ENCODE results near the gene IPO4.

The IPO4 gene

DNA sequence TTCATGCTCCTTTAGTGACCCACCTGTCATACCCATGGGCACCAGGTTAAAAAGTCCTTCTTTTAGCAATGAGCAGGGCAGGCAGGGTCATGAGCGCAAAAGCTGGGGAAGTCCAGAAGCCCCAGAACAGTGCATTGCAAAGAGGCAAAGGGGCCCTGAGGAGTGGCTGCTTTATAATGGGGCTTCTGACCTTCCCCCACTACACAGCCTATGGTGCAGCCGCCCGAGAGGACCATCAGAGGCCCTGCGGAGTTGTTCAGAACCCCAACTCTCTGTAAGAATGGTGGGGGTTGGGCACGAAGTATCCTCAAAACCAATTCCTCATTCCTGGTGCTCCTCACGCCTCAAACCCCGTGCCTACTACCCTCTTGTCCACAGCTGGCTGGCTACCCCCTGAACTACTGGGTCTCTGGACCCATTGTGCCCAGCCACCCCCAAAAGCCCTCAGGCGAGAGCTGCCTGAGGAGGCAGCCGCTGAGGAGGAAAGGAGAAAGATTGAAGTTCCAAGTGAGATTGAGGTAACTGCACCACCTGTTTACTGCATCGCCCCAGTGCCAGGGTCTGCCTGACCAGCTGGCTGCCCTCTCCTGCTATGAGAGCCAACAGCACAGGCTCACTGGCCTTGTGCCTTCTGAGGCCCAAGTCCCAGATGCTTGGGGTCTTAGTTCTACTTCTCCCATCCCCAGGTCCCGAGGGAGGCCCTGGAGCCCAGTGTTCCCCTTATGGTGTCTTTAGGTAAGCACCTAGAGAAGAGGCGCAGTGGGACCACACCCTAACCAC lies 10.0 kb downstream of the IPO4 start:
- in situ Hi-C loops (cut with MboI; ENCODE audit: low sequenced_read_pairs): no loop called here

DNA sequence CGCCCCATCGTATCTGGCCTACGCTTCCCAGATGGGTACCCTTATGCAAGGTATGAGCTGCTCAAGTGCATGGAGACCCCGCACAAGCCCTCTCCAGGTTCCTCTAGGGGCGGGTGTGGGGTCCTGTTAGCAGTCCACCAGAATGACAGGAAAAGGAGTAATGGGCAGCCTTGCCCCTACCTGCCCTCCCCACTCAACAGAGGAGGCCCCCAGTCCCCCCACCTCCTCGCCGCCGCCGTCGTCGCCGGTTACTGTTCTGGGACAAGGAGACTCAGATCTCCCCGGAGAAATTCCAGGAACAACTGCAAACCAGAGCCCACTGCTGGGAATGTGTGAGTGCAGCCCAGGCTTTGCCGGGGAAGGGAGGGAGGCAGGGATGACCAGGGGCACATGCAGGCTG lies 10.7 kb downstream of the IPO4 start:
- in situ Hi-C loops (cut with MboI; ENCODE audit: low sequenced_read_pairs): no loop called here

DNA sequence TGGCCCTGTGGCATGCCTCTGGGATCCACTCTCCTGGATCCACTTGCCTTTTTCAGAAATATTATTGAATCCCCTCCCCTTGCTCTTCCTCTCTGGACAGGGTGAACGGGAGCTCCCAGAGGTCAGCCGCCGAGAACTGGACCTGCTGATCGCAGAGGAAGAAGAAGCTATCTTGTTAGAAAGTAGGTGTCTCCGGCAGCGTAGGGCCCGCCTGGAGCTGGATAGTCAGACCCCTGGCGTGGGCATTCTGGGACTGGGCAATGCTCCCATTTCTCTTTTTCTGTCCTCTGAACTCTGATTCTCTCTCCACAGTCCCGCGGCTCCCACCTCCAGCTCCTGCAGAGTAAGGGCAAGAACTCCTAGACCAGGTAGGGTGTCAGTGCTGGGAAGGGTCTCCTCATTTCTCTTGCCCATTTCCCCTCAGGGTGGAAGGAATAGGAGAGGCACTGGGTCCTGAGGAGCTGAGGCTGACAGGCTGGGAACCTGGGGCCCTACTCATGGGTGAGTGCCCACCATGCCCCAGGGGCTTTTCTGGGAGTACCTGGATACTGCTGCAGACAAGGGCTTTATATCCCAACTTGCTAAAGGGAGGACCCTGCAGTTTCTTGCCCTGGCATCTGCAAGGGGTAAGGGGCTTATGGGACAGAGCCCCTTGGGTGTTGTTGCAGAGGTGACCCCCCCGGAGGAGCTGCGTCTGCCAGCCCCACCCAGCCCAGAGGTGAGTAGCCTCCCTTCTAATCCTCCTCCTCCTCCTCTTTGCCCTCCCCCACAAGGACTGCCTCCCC lies 11.4 kb downstream of the IPO4 start:
- in situ Hi-C loops (cut with MboI; ENCODE audit: low sequenced_read_pairs): no loop called here

DNA sequence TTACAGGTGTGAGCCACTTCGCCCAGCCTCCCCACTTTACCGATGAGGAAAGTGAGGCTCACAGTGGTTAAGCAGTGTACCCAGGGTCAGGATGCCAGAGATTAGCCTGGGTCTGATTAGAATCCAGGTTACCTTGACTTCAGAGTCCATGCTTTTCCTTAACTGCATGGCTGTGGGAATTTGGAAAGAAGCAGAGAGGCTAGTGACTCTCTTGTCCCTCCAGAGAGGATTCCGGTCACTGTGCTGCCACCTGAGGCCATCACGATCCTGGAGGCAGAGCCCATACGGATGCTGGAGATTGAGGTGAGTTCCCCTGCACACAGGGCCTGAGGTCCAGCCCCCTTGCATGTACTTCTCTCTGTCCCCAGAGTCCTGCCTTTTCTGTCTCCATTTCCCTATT lies 12.0 kb downstream of the IPO4 start:
- in situ Hi-C loops (cut with MboI; ENCODE audit: low sequenced_read_pairs): no loop called here

DNA sequence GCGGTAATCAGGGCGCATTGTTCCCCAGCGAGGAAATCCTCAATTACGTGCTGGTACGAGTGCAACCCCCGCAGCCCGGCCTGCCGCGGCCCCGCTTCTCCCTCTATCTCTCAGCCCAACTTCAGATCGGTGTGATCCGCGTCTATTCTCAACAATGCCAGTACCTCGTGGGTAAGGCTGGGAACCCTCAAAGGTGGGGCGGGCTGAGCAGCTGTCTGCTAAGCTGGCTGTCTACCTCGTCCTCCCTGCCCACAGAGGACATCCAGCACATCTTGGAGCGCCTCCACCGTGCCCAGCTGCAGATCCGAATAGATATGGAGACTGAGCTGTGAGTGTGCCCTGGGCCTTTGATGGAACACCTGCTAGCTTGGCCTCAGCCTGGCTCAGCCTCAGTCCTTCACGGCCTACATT lies 15.7 kb downstream of the IPO4 start:
- in situ Hi-C loops (cut with MboI; ENCODE audit: low sequenced_read_pairs): no loop called here

DNA sequence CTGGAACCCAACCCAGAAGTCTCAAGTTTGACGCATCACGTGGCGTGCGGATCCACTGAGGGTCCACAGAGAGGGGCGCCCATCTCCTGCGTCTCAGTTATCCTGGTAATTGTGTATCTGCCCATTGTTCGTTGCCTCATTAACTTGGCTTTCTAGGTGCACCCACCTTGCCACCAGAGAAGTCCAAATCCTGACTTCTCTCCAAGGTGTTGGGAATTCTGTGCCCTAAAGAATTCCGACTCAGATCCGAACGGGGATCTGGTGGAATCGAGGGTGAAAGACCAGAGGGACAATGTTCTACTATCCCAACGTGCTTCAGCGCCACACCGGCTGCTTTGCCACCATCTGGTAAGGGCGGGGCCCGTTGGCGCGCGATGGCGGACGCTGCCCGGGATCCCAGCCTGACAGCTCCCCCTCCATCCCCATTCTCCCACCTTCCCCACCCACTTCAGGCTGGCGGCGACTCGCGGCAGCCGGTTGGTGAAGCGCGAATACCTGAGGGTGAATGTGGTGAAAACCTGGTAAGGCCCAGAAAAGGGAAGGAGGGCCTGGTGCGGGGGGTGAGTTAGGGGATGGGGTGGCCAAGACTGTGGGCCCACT lies 16.3 kb downstream of the IPO4 start:
- in situ Hi-C loops (cut with MboI; ENCODE audit: low sequenced_read_pairs): no loop called here

DNA sequence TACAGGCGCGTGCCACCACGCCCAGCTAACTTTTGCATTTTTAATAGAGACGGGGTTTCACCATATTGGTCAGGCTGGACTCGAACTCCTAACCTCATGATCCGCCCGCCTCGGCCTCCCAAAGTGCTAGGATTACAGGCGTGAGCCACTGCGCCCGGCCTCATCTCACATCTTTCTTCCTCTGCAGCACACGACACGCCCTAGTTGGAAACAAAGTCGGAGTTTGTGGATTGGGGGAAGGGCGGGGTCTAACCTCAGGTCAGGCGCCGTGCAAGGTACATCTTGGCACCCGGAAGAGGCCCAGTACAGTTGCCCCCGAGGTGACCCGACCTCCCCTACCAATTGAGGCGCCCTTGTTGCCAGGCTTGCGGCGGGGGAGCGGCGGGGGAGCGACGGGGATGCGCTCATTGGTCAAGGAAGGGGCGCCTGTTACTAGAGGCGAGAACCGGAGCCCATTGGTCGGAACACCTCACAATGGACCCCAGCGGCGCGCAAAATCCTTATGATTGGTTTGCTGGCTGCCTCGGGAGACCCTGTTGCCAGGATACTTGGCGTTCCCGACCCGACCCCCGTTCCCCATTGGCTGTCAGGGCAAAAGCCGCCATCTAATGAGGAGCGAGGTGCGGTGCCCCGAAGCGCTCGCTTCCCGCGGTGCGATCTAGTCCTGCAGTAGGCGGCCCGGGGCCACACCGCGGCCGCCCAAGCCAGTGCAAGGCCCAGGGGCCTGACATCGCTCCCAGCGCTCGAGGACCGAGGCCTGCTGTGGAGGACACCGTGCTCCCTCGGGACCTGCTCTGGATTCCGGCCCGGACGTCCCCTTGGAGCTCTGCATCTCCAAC lies 17.0 kb downstream of the IPO4 start, which contains the start of gene REC8:
TSS of gene REC8 (plus strand) at position 659 of the 839 bp plus-strand sequence. CDS start 473 bp downstream, outside the sequence.
- in situ Hi-C loops (cut with MboI; ENCODE audit: low sequenced_read_pairs): no loop called here

DNA sequence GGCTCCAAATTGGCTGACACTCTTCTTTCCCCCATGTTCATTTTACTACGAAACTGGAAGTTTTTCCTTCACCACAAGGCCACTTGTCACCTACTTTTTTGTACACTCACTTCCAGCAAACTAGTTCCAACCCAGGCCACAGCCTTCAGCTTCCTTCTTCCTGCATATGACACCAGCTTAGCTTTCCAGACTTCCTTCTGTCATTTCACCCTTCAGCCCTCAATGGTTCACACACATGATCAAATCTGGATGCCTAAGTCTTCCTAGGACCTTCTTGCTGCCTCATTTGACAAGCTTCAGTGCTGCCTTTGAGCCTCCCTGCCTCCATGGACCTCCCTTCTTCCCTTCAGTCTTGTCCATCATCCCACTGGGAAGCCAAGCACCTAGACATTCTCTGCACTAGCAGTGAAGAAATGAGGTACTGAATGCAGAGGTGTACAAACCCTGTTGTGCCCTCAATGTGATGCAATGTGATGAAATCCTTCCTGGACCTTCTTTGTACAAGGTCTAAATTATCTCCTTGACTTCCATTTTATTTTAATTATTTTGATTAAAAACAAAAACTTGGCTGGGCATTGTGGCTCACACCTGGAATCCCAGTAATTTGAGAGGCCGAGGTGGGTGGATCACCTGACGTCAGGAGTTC lies 21.0 kb downstream of the IPO4 start:
- in situ Hi-C loops (cut with MboI; ENCODE audit: low sequenced_read_pairs): no loop called here

DNA sequence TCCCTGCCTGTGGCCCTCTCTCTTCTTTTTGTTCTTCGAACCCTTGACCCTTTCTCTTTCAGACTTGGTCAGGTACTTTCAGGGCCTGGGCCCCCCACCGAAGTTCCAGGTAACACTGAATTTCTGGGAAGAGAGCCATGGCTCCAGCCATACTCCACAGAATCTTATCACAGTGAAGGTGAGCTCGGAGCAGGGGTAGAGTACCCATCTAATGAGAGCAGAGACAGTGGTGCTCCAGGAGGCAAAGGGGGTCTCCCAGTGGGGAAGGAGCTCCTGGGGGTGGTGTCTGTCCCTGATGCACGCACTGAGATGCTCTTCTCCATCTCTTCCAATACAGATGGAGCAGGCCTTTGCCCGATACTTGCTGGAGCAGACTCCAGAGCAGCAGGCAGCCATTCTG lies 22.8 kb downstream of the IPO4 start:
- in situ Hi-C loops (cut with MboI; ENCODE audit: low sequenced_read_pairs): no loop called here

DNA sequence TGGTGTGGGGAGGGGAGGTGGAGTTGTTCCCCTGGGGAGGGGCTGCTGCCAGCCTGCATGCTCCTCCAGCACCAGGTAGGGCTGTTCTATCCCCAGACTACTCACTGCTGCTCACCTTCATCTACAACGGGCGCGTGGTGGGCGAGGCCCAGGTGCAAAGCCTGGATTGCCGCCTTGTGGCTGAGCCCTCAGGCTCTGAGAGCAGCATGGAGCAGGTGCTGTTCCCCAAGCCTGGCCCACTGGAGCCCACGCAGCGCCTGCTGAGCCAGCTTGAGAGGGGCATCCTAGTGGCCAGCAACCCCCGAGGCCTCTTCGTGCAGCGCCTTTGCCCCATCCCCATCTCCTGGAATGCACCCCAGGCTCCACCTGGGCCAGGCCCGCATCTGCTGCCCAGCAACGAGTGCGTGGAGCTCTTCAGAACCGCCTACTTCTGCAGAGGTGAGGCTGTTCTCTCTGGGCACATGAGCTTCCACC lies 24.1 kb downstream of the IPO4 start:
- in situ Hi-C loops (cut with MboI; ENCODE audit: low sequenced_read_pairs): no loop called here

DNA sequence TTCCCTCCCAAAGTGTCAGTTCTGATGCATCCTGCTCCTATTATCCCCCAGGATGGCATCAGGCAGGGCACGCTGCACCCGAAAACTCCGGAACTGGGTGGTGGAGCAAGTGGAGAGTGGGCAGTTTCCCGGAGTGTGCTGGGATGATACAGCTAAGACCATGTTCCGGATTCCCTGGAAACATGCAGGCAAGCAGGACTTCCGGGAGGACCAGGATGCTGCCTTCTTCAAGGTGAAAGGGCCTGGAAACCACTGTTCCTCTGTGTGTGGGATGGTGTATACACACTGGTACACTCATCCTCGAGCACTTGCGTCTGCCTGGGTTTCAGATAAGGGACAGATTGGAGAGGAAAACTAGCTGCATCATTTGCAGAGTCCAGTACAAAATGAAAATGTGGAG lies 26.5 kb downstream of the IPO4 start:
- in situ Hi-C loops (cut with MboI; ENCODE audit: low sequenced_read_pairs): no loop called here

DNA sequence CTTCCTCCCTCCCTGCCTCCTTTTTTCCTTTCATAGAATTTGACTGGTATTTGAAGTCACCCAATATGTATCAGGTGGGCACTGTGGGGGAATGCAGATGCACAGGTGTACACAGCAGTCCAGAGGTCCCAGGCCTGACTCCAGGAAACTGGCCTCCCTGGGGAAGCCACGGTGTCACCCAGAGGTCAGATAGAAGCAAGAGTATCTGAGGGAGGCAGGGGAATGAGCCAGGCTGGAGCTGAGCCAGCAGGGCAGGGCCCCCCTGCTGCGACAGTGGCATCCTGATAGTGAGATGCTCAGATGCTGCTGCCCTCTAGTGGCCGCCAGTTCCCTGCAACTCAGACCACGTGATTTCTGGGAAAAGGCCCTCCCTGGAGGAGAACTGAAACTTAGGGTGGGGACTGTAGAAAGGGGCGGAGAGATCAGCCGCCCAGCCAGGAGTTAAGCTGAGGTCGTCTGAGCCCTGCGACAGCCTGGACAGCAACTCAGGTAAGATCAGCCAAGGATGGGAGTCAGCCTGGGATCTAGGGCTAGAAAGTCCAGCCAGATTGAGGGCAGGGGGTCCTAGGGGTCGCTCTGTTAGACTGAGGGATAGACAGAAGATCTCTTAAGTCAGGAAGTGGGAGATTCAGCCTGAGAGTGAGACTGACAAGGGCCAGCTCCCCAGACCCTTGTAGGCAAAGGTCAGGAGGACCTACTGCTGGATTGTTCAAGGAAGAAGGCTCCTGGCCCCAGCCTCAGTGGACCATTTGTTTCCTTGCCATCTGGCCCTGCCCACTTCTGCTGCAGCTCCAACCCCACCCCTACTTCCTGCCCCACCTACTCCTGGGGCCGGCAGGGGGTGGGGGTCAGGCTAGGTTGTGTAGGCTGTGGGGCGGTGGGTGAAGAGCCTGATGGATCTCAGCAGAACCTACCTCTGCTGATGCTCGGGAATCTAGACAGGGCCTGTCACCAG lies 27.5 kb downstream of the IPO4 start, which contains the start of gene IRF9:
TSS of gene IRF9 (plus strand) at position 416 of the 955 bp plus-strand sequence. CDS start 880 bp downstream, outside the sequence.
- in situ Hi-C loops (cut with MboI; ENCODE audit: low sequenced_read_pairs): no loop called here

DNA sequence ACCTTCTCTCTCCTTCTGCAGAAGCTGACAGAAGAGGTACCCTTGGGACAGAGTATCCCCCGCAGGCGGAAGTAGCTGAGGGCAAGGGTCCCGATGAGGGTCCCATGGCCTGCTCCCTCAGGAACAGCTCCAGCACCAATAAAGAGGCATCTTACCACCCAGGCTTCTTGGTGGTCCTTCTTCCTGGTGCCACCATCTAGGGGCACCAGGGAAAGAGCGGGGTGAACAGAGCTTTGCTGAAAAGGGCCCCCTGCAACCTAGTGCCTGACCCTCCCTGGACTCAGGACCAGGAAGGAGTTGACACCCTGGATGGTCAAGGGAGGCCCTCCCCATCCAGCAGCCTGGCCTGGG lies 28.1 kb downstream of the IPO4 start:
- in situ Hi-C loops (cut with MboI; ENCODE audit: low sequenced_read_pairs): no loop called here

DNA sequence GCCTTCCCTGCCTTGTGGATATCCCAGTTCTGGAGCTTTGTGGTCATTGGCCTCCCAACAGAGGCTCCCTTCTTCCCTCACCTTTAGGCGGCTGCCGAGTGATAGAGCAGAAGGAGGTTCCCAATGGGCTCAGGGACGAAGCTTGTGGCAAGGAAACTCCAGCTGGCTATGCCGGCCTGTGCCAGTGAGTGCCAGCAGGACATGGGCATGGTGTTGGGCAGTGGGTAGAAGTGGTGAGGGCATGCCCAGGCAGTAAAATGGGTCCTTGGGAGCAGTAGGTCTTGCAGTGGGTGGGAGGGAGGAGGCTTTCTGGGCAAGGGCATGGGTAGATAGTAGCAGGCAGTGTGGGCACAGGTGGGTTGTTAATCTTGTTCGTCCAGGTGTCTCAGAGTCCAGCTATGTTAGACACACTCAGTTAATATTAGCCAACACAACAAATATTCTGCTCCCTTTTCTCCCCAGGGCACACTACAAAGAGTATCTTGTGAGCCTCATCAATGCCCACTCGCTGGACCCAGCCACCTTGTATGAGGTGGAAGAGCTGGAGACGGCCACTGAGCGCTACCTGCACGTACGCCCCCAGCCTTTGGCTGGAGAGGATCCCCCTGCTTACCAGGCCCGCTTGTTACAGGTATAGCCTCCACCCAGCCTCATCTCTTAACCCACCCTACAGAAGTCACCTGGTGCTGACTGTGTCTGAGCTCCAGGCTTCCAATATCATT lies 28.7 kb downstream of the IPO4 start:
- in situ Hi-C loops (cut with MboI; ENCODE audit: low sequenced_read_pairs): no loop called here

DNA sequence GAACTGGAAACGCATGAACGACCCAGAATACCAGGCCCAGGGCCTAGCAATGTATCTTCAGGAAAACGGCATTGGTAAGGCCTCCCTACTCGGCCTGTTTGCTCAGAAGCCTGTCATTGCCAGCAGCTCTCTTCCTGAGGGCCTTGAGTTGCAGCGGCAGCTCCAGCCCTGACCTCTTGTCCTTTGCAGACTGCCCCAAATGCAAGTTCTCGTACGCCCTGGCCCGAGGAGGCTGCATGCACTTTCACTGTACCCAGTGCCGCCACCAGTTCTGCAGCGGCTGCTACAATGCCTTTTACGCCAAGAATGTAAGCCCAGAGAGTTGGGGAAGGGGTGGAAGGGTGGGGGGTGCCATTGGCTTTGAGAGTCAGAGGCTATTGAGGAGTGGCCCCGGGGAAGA lies 31.3 kb downstream of the IPO4 start:
- in situ Hi-C loops (cut with MboI; ENCODE audit: low sequenced_read_pairs): no loop called here

DNA sequence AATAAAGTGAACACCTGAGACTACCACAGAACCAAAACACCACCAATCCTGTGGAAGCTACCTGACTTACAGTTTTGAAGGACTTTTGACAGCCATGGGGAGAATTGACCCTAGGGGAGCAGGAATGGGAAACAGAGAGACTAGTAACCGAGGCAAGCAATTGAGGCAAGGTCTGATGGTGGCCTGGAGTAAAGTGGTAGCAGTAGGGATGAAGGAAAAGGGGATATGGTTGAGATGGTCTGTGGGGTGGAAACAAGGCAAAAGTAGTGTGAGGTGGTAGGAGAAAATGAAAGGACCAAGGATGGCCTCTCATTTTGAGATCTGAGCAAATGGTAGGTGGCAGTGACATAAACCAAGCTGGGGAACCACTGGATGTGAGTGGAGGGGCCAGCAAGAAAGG lies 31.8 kb downstream of the IPO4 start:
- in situ Hi-C loops (cut with MboI; ENCODE audit: low sequenced_read_pairs): no loop called here

DNA sequence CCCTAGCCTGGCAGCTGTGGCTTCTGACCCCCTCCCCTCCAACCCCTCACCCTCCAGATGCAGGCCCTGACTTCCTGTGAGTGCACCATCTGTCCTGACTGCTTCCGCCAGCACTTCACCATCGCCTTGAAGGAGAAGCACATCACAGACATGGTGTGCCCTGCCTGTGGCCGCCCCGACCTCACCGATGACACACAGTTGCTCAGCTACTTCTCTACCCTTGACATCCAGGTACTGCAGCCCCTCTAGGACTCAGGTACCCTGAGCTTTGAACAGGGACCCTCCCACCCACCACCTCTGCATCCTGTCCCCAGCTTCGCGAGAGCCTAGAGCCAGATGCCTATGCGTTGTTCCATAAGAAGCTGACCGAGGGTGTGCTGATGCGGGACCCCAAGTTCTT lies 33.5 kb downstream of the IPO4 start:
- in situ Hi-C loops (cut with MboI; ENCODE audit: low sequenced_read_pairs): no loop called here

DNA sequence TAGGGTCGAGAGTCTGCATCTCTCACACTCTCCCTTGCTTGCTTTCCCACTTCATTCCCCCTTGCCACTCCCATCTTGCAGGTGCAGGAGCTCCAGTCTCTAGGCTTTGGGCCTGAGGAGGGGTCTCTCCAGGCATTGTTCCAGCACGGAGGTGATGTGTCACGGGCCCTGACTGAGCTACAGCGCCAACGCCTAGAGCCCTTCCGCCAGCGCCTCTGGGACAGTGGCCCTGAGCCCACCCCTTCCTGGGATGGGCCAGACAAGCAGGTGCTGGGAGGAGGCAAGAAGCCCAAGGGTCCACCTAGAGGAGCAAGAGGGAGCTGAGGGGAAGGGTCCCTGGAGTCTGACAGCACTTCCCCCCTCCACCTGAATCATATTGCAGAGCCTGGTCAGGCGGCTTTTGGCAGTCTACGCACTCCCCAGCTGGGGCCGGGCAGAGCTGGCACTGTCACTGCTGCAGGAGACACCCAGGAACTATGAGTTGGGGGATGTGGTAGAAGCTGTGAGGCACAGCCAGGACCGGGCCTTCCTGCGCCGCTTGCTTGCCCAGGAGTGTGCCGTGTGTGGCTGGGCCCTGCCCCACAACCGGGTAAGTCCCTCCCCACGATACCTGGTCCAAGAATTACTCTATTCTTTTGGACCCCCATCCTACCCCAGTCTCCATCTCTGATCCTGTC lies 37.1 kb downstream of the IPO4 start:
- in situ Hi-C loops (cut with MboI; ENCODE audit: low sequenced_read_pairs): no loop called here

All from hTERT RPE-1 (cell line).